Measurements from ENCODE around the gene RFT1.

DNA sequence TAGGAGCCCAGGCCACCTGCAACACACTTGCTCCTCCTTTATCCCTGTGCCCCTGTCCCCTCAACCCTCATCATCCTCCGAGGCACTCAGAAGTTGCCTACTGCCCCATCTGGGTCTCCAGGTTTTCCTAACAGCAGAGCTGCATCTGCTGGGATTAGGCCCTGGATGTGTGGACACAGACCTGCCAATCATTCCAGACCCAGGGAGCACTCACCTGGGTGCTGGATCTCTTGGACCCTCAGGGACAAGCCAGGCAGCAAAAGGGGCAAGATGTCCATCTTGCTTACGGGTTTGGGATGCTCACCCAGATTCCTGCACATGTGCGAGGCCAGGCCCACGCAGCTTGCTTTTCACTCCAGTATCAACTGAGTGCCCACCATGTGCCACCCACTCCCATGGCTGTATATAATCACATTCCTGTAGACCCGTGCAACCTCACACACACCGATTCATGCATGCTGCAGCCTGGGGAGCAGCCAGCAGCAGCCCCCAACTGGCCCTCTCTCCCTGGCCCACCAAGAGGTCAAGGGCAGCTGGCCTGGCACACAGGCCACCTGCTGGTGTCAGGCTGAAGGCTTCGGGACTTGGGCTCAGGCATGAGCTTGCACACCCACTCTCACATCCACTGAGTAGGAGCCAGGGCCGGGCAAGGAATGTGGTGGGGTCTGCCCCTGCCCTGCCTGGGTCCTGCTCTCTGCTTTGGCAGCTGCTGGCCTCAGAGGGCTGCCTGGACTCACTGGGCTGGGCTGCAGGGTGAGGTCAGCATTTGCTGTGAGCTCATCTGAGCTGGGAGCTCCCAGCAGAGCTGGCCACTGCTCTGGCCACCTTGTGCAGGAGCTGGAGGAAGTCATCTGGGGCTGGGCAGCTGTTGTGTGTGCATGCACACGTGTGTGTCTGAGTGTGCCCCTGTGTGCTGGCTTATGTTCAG lies 45.6 kb upstream of the RFT1 start:
- TF ChIP-seq, protein P1, sequence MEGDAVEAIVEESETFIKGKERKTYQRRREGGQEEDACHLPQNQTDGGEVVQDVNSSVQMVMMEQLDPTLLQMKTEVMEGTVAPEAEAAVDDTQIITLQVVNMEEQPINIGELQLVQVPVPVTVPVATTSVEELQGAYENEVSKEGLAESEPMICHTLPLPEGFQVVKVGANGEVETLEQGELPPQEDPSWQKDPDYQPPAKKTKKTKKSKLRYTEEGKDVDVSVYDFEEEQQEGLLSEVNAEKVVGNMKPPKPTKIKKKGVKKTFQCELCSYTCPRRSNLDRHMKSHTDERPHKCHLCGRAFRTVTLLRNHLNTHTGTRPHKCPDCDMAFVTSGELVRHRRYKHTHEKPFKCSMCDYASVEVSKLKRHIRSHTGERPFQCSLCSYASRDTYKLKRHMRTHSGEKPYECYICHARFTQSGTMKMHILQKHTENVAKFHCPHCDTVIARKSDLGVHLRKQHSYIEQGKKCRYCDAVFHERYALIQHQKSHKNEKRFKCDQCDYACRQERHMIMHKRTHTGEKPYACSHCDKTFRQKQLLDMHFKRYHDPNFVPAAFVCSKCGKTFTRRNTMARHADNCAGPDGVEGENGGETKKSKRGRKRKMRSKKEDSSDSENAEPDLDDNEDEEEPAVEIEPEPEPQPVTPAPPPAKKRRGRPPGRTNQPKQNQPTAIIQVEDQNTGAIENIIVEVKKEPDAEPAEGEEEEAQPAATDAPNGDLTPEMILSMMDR (IDR thresholded peaks at IDR 0.05; ENCODE audit: insufficient read depth, low read length): no peak
- TF ChIP-seq GABPA (IDR thresholded peaks at IDR 0.05; ENCODE audit: low read depth): no peak
- TF ChIP-seq, protein P2, sequence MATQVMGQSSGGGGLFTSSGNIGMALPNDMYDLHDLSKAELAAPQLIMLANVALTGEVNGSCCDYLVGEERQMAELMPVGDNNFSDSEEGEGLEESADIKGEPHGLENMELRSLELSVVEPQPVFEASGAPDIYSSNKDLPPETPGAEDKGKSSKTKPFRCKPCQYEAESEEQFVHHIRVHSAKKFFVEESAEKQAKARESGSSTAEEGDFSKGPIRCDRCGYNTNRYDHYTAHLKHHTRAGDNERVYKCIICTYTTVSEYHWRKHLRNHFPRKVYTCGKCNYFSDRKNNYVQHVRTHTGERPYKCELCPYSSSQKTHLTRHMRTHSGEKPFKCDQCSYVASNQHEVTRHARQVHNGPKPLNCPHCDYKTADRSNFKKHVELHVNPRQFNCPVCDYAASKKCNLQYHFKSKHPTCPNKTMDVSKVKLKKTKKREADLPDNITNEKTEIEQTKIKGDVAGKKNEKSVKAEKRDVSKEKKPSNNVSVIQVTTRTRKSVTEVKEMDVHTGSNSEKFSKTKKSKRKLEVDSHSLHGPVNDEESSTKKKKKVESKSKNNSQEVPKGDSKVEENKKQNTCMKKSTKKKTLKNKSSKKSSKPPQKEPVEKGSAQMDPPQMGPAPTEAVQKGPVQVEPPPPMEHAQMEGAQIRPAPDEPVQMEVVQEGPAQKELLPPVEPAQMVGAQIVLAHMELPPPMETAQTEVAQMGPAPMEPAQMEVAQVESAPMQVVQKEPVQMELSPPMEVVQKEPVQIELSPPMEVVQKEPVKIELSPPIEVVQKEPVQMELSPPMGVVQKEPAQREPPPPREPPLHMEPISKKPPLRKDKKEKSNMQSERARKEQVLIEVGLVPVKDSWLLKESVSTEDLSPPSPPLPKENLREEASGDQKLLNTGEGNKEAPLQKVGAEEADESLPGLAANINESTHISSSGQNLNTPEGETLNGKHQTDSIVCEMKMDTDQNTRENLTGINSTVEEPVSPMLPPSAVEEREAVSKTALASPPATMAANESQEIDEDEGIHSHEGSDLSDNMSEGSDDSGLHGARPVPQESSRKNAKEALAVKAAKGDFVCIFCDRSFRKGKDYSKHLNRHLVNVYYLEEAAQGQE (IDR thresholded peaks at IDR 0.05; ENCODE audit: insufficient replicate concordance, low read depth): no peak

Measured in HL-60 (cell line).